K562 (cell line): ENCODE data around the gene ASIP. TPM values are rescaled to one million over a fixed set of nuclear protein-coding genes. Genes with fewer than 3 reads are reported as not detected.
A peak's percentile ranks its signal among the peaks of the same experiment; 100 is the strongest.
"Not testable (repeated sequence)": the region's sequence is repeated elsewhere in the genome, so short reads cannot be mapped to it uniquely, and the experiment has no call there.

ENCODE experiments used
- ATAC-seq: fragments of 200-7000 bp; cut with Tn5 transposase; 3 replicates; pipeline ENCODE4 v1.9.1; 2020; ENCODE audit warnings: moderate library complexity
- BruUV-seq: library from RNA; stranded (reverse); fragments of 400-500 nt; replicated peaks from 2 replicates; lab custom pipeline; 2021; lab: Mats Ljungman, UMichigan
- CTCF ChIA-PET: fragments of 300-600 bp; formaldehyde crosslinking; extraction: SDS; loops from one replicate; lab custom pipeline; 2021; ENCODE audit warnings: low intra/inter-chr PET ratio; lab: Yijun Ruan, JAX
- POLR2A ChIA-PET: fragments of 300-600, 350-650 bp; sonication (Branson Sonifier 250); formaldehyde crosslinking; extraction: SDS; loops from one replicate; lab custom pipeline; 2021; ENCODE audit warnings: antibody characterized with exemption, inconsistent platforms; lab: Yijun Ruan, JAX
- DNase-seq, 4 experiments: peaks; one replicate each; pipeline versions ENCODE4 v3.0.0 to v3.0.0-alpha.2; 2011 to 2018; ENCODE audit warnings: low spot score in 3 of 4, mixed read lengths in 3 of 4; ENCODE audit errors: extremely low read depth in 1 of 4
- FAIRE-seq: peaks from 2 replicates; lab custom pipeline; 2011; peaks lifted over from hg19 to GRCh38; lab: Jason Lieb, UNC
- H2AFZ ChIP-seq: 2 replicates; pipeline ENCODE4 v1.6.0; 2011; ENCODE audit warnings: low read depth, low read length, control low read depth, inconsistent platforms
- H3K27ac ChIP-seq: fragments of 200-600 bp; 3 replicates; pipeline ENCODE4 v1.8.0; 2011; ENCODE audit warnings: low read depth, mild to moderate bottlenecking, control low read depth, inconsistent platforms, low read length, moderate library complexity, mixed read lengths; ENCODE audit errors: extremely low read depth
- H3K27me3 ChIP-seq, 2 experiments: fragments of 300-600 bp in 1 of 2; 2 replicates in 1 of 2; 3 replicates in 1 of 2; pipeline versions ENCODE4 v1.6.0 to v1.8.0; 2011; ENCODE audit warnings: inconsistent platforms in 2 of 2, low read length in 2 of 2, mild to moderate bottlenecking in 1 of 2, mixed read lengths in 1 of 2, moderate library complexity in 1 of 2; ENCODE audit not compliant: control insufficient read depth in 2 of 2, insufficient read depth in 2 of 2
- H3K36me3 ChIP-seq: fragments of 300-600 bp; 3 replicates; pipeline ENCODE4 v1.8.0; 2011; ENCODE audit warnings: mild to moderate bottlenecking, low read length, inconsistent platforms; ENCODE audit not compliant: control insufficient read depth, insufficient read depth
- H3K4me1 ChIP-seq, 2 experiments: fragments of 200-600 bp in 1 of 2; replicated peaks in 1 of 2; 2 replicates in 1 of 2; 3 replicates in 1 of 2; pipeline versions ENCODE4 v1.5.1 to v1.8.0; 2011; ENCODE audit warnings: inconsistent platforms in 2 of 2, low read length in 2 of 2, mild to moderate bottlenecking in 1 of 2, mixed read lengths in 1 of 2, moderate library complexity in 1 of 2; ENCODE audit not compliant: control insufficient read depth in 2 of 2, insufficient read depth in 2 of 2
- H3K4me2 ChIP-seq: 2 replicates; pipeline ENCODE4 v1.6.1; 2011; ENCODE audit warnings: low read length, control low read depth, inconsistent platforms, mixed read lengths; ENCODE audit not compliant: insufficient read depth
- H3K4me3 ChIP-seq: fragments of 200-600 bp; sonication (generic), shearing (Covaris generic); 2 replicates; pipeline ENCODE4 v1.5.1; 2016; ENCODE audit warnings: control low read depth, inconsistent platforms
- H3K79me2 ChIP-seq: fragments of 200-600 bp; 3 replicates; pipeline ENCODE4 v1.8.0; 2011; ENCODE audit warnings: low read length, inconsistent platforms; ENCODE audit not compliant: control insufficient read depth, insufficient read depth
- H3K9ac ChIP-seq, 2 experiments: 2 replicates each; pipeline versions ENCODE4 v1.6.0 to v1.6.1; 2011; ENCODE audit warnings: low read depth in 2 of 2, low read length in 2 of 2, control low read depth in 1 of 2, inconsistent platforms in 1 of 2, mild to moderate bottlenecking in 1 of 2, mixed read lengths in 1 of 2; ENCODE audit not compliant: insufficient read depth in 1 of 2
- H3K9me1 ChIP-seq: one replicate; pipeline ENCODE4 v1.6.0; 2011; ENCODE audit warnings: inconsistent platforms, mild to moderate bottlenecking, low read length, moderate library complexity; ENCODE audit not compliant: control insufficient read depth, insufficient read depth
- H3K9me3 ChIP-seq: replicated peaks from 2 replicates; pipeline ENCODE4 v1.5.1; 2011; ENCODE audit warnings: low read depth, low read length, inconsistent platforms; ENCODE audit not compliant: control insufficient read depth, insufficient read depth
- H4K20me1 ChIP-seq: replicated peaks from 2 replicates; pipeline ENCODE4 v1.6.1; 2011; ENCODE audit warnings: low read length, inconsistent platforms, mixed read lengths; ENCODE audit not compliant: control insufficient read depth, insufficient read depth
- ZBTB7A ChIP-seq: IDR thresholded peaks from 2 replicates; pipeline ENCODE4 v1.6.1; 2011; ENCODE audit warnings: low read depth, mild to moderate bottlenecking, low read length, moderate library complexity, borderline replicate concordance; ENCODE audit not compliant: control insufficient read depth
- ZNF316 ChIP-seq: fragments of 450-650 bp; IDR thresholded peaks from 2 replicates; pipeline ENCODE4 v1.6.1; 2016
- WGBS: fragments of 100-300 bp; shearing (Covaris generic); methylation state at CpG from one replicate; pipeline ENCODE4 v1.1.6; 2016; ENCODE audit warnings: low coverage, mixed read lengths; ENCODE audit not compliant: insufficient coverage; ENCODE audit errors: missing lambda C conversion rate; 5-methylcytosine and 5-hydroxymethylcytosine counted together
- in situ Hi-C: fragments of 300-500 bp; cut with MboI; formaldehyde crosslinking; loops from 4 replicates; pipeline ENCODE4 v1.15.0; 2018; ENCODE audit warnings: inconsistent platforms, mixed read lengths
- intact Hi-C: fragments of 100-400 bp; cut with micrococcal nuclease; formaldehyde crosslinking; loops from 2 replicates; pipeline ENCODE4 v1.14.2; 2022
- polyA plus RNA-seq, 8 experiments: library from polyadenylated mRNA; depleted of rRNA in 4 of 8; stranded (reverse) in 5 of 8; unstranded in 3 of 8; fragments of >200 nt; fragmentation: Nextera tagmentation in 2 of 8; fragmentation: Illumina TruSeq in 1 of 8; extraction: Ambion mirVana in 2 of 8; extraction: Trizol in 1 of 8; gene quantifications; 2 replicates each; pipeline versions ENCODE4 v1.2.1 to v1.2.3, GENCODE V29; 2011 to 2014; ENCODE audit warnings: inconsistent platforms in 1 of 8, missing spikeins in 1 of 8
- total RNA-seq, 7 experiments: library from RNA; depleted of rRNA in 6 of 7; stranded (reverse); fragments of >200 nt in 6 of 7; fragmentation: Illumina TruSeq in 2 of 7; extraction: Trizol in 2 of 7; gene quantifications; 2 replicates each; pipeline versions ENCODE4 v1.2.1 to v1.2.3, GENCODE V29; 2011 to 2021; ENCODE audit warnings: low replicate concordance in 1 of 7

The ASIP gene
- total and polyA plus RNA-seq, 9 of the 15 experiments (the other 6 are each of a cell fraction or from before 2014, with no cell fraction given): not detected

GRCh38 chr20:34240121-34240520, 1.1 kb upstream of the ASIP start:
- 0% methylated on average over 1 of the region's 1 CpG for WGBS
- intact Hi-C loops: loop anchor here (5.0 kb wide), 1 partner anchor 48 kb away; no protein-coding TSS in a partner anchor
- DNase-seq (no peak), FAIRE-seq (no peak), ATAC-seq (no peak)
- Histone ChIP-seq H3K9me1 (no peaks in the 10 kb centered on the region), H4K20me1 (no peaks in the 10 kb centered on the region), H3K27me3 (0 out of 5 replicates have a peak, but pooled peaks cover 0 to 3% of the 10 kb centered on the region in 2 experiments), H2AFZ (no peak overlapping the region), H3K27ac (no peak overlapping the region), H3K36me3 (no peaks in the 10 kb centered on the region), H3K79me2 (no peaks in the 10 kb centered on the region), H3K4me2 (no peak overlapping the region), H3K4me1 (no peaks in the 10 kb centered on the region), H3K4me3 (no peak overlapping the region), H3K9ac (no peak overlapping the region), H3K9me3 (no peaks in the 10 kb centered on the region)
- POLR2A ChIA-PET: interaction anchor here (1.5 kb wide), 1 partner anchor 21 kb away, joined by 3 read pairs; no protein-coding TSS in a partner anchor
- no TSS peak for BruUV-seq
- TF ChIP-seq ZNF316 (0 out of 2 replicates have a peak, but pooled peaks have one; percentile 5), ZBTB7A (no peak)
- CTCF ChIA-PET: no interaction called here
- in situ Hi-C loops: no loop called here

GRCh38 chr20:34242015-34242414, 792 bp downstream of the ASIP start:
- CTCF ChIA-PET, in situ Hi-C loops, H4K20me1 ChIP-seq, H3K4me3 ChIP-seq, H3K36me3 ChIP-seq, H2AFZ ChIP-seq, H3K4me2 ChIP-seq, H3K9me1 ChIP-seq, FAIRE-seq, H3K27ac ChIP-seq, ATAC-seq, H3K79me2 ChIP-seq, H3K4me1 ChIP-seq, H3K9ac ChIP-seq, BruUV-seq, H3K27me3 ChIP-seq, POLR2A ChIA-PET, H3K9me3 ChIP-seq, DNase-seq: not testable (repeated sequence)
- WGBS: 22% methylated on average over 4 of the region's 4 CpGs
- intact Hi-C loops: loop anchor here (5.0 kb wide), 1 partner anchor 50 kb away; no protein-coding TSS in a partner anchor
